Measurements from ENCODE around the gene TMEM81. TPM values are rescaled to one million over a fixed set of nuclear protein-coding genes. Genes with fewer than 3 reads are reported as not detected.

Gene TMEM81
- polyA plus RNA-seq, 6 donors from 2014 or later, result 0.26 to 0.81 (median 0.55) TPM; not detected in 1

Other genes starting within 250 kb of the TMEM81 start
- under 1 TPM in 1 of 6 donors, not detected in 5; 0.04 TPM for gene NFASC, start 213.6 kb downstream of the TMEM81 start, polyA plus RNA-seq (ENCODE audit: low read depth in 6 of 6)
- gene CNTN2, start 41.2 kb downstream of the TMEM81 start, polyA plus RNA-seq (ENCODE audit: low read depth in 6 of 6), result not detected
- gene RBBP5, start 37.5 kb upstream of the TMEM81 start, polyA plus RNA-seq (ENCODE audit: low read depth in 6 of 6), result 10 to 100 TPM in 5 of 6 donors, 1 to 10 TPM in 1; 7.8 to 21.2 (median 18.9) TPM
- gene DSTYK, start 127.2 kb upstream of the TMEM81 start, polyA plus RNA-seq (ENCODE audit: low read depth in 6 of 6), result 1 to 10 TPM; 4.5 to 7.6 (median 5.8) TPM
- under 1 TPM in 5 of 6 donors, not detected in 1; 0.12 to 0.77 (median 0.50) TPM for gene TMCC2, start 143.5 kb upstream of the TMEM81 start, polyA plus RNA-seq (ENCODE audit: low read depth in 6 of 6)
- 100 to 1,000 TPM; 103 to 166 (median 113) TPM for gene NUAK2, start 237.3 kb upstream of the TMEM81 start, polyA plus RNA-seq (ENCODE audit: low read depth in 6 of 6)